KMS-11 (cell line): ENCODE measurements around the gene SPTB.

Experiments
- H2AFZ ChIP-seq: fragments of 200-600 bp; sonication (generic); 2 replicates; pipeline ENCODE4 v1.6.1; 2016; ENCODE audit warnings: antibody characterized with exemption, mixed run types, low read depth
- H3K27ac ChIP-seq: fragments of 200-600 bp; sonication (generic); 2 replicates; pipeline ENCODE4 v1.6.1; 2016; ENCODE audit warnings: mild to moderate bottlenecking, mixed run types
- H3K27me3 ChIP-seq: fragments of 200-600 bp; sonication (generic); 2 replicates; pipeline ENCODE4 v1.6.1; 2017; ENCODE audit warnings: mild to moderate bottlenecking, low read depth, mixed run types, moderate library complexity; ENCODE audit not compliant: insufficient read depth
- H3K36me3 ChIP-seq: fragments of 200-600 bp; sonication (generic); 2 replicates; pipeline ENCODE4 v1.6.1; 2017; ENCODE audit warnings: mild to moderate bottlenecking, mixed run types; ENCODE audit not compliant: insufficient read depth
- H3K4me1 ChIP-seq: fragments of 200-600 bp; sonication (generic); 2 replicates; pipeline ENCODE4 v1.6.1; 2016; ENCODE audit warnings: mild to moderate bottlenecking, low read depth, mixed run types; ENCODE audit not compliant: poor library complexity, severe bottlenecking
- H3K4me2 ChIP-seq: fragments of 200-600 bp; sonication (generic); 2 replicates; pipeline ENCODE4 v1.7.0; 2016; ENCODE audit warnings: mild to moderate bottlenecking, mixed run types
- H3K4me3 ChIP-seq: fragments of 200-600 bp; sonication (generic); IDR thresholded peaks from 2 replicates; pipeline ENCODE4 v1.6.1; 2017; ENCODE audit warnings: low read depth, low read length, mixed read lengths; ENCODE audit not compliant: insufficient read depth
- H3K79me2 ChIP-seq: fragments of 200-600 bp; sonication (generic); 2 replicates; pipeline ENCODE4 v1.6.1; 2016; ENCODE audit warnings: low read depth, mixed run types; ENCODE audit not compliant: insufficient read depth
- H3K9ac ChIP-seq: fragments of 200-600 bp; sonication (generic); 2 replicates; pipeline ENCODE4 v1.6.1; 2016; ENCODE audit warnings: mild to moderate bottlenecking, mixed run types
- H4K20me1 ChIP-seq: fragments of 200-600 bp; sonication (generic); 2 replicates; pipeline ENCODE4 v1.6.1; 2016; ENCODE audit warnings: mild to moderate bottlenecking, mixed run types; ENCODE audit not compliant: insufficient read depth
- TF ChIP-seq, protein P1 (sequence below): fragments of 200-600 bp; sonication (generic); conservative IDR thresholded peaks from 2 replicates; pipeline ENCODE4 v1.6.1; 2017; ENCODE audit warnings: low read depth, mild to moderate bottlenecking, antibody characterized with exemption, low read length, moderate library complexity, mixed read lengths

SPTB gene

DNA sequence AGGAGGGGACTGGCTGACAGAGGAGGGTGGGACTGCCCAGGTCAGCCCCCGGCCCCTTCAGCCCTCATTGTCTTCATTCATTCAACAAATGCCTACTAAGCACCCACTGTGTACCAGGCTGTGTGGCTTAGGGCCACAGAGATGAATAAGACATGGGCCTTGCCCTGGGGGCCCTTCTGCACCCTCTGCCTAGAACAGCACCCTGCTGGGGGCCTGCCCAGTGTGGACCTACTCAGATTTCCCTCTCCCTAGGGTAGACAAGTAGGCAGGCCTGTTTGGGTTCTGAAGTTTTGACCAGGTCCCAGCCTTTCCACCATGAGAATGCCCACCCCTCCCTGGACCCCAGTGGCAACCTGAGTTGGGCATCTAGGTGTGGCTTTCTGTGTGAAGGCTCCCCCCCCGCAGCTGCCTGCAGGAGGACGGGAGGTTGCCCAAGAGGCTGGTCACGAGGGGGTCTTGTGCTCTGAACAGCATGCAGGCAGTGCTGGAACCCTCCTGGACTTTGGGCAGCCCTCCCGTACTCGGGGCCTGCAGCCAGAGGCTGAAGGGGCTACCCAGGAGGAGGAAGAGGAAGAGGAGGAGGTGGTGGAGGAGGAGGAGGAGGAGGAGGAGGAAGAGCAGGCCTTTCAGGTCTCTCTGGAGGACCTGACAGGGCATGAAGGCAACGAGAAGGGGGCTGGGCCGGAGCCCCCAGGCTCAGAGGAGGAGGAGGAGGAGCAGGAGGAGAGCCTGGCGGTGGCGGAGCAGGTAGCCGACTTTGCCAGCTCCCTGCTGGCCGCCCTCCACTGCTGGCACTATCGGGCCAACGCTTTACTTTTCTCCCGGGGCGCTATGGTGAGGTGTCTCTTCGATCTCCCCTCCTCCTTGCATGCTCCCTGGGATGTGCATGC, 142.1 kb downstream of the SPTB start:
- Histone ChIP-seq H3K4me2 (no peak overlapping the region), H3K4me3 (no peak overlapping the region), H4K20me1 (no peaks in the 10 kb centered on the region), H3K79me2 (no peaks in the 10 kb centered on the region), H3K27me3 (no peaks in the 10 kb centered on the region), H3K27ac (no peak overlapping the region), H3K4me1 (no peaks in the 10 kb centered on the region), H3K9ac (no peak overlapping the region), H2AFZ (no peak overlapping the region), H3K36me3 (no peaks in the 10 kb centered on the region)
- TF ChIP-seq, protein P1, sequence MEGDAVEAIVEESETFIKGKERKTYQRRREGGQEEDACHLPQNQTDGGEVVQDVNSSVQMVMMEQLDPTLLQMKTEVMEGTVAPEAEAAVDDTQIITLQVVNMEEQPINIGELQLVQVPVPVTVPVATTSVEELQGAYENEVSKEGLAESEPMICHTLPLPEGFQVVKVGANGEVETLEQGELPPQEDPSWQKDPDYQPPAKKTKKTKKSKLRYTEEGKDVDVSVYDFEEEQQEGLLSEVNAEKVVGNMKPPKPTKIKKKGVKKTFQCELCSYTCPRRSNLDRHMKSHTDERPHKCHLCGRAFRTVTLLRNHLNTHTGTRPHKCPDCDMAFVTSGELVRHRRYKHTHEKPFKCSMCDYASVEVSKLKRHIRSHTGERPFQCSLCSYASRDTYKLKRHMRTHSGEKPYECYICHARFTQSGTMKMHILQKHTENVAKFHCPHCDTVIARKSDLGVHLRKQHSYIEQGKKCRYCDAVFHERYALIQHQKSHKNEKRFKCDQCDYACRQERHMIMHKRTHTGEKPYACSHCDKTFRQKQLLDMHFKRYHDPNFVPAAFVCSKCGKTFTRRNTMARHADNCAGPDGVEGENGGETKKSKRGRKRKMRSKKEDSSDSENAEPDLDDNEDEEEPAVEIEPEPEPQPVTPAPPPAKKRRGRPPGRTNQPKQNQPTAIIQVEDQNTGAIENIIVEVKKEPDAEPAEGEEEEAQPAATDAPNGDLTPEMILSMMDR, result no peak

DNA sequence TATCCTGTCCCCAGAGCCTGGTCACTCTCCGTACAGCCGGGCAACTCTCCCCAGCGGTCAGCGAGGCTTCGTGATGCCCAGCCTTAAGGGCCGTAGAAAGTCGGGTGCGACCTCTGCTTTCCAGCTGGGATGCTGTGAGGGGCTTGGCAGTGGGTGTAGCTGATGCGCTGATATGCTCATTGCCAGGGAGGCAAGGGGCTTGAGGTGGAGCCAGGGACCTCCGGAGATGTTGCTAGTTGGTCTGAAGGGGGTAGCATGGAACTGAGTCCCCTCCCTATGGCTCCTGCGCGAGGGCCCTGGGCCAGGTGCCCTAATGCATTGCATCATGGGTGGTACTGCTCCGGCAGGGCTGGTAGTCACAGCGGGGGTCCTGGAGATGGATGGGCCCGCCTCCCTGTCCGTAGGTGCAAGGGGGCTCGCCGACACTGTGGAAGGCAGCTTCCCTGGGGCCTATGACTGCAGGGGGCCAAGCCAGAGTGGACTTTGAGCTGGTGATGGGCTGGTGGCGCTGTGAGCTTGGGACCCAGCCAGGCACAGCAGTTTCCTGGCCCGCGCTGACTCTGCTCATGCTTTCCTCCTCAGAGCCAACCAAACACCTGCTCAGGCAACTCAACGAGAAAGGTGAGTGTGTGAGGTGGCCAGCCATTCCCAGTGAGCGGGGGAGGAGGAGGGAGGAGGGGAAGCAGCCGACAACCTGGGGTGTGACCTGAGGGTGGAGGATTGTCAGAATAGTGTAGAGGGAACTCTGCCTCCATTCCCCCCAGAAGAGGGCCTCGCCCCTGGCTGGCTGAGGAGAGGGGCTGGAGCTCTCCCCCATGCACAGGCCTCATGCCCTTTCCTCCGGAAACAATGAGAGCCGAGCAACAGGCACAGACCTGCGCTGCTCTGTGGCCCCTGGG, 143.2 kb downstream of the SPTB start:
- Histone ChIP-seq H4K20me1 (no peaks in the 10 kb centered on the region), H3K36me3 (no peaks in the 10 kb centered on the region), H2AFZ (no peak overlapping the region), H3K9ac (no peak overlapping the region), H3K4me1 (no peaks in the 10 kb centered on the region), H3K4me2 (no peak overlapping the region), H3K79me2 (no peaks in the 10 kb centered on the region), H3K4me3 (no peak overlapping the region), H3K27me3 (no peaks in the 10 kb centered on the region), H3K27ac (no peak overlapping the region)
- TF ChIP-seq, protein P1, result no peak

DNA sequence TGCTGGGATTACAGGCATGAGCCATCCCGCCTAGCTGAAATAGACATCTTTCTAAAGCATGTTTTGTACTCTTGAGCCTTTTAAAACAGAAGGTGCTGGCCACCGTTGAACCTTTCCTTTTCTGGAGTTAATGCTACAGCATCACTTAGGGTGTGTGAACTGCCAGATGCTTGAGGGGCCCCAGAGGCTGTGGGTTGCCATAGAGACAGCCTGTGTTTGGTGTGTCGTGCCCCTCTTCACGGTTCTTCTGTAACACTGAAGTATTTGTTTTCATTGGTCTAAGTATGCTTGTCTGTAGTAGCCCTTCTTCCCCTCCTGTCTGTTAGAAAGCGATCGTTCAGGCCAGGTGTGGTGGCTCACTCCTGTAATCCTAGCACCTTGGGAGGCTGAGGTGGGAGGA, 144.7 kb downstream of the SPTB start:
- no peak overlapping the region for H3K9ac ChIP-seq
- H3K36me3 ChIP-seq, result no peaks in the 10 kb centered on the region
- H3K4me2 ChIP-seq, result no peak overlapping the region
- H3K79me2 ChIP-seq, result no peaks in the 10 kb centered on the region
- no peak overlapping the region for H3K27ac ChIP-seq
- TF ChIP-seq, protein P1, result no peak
- H3K4me3 ChIP-seq, result no peak overlapping the region
- H4K20me1 ChIP-seq, result no peaks in the 10 kb centered on the region
- H2AFZ ChIP-seq, result no peak overlapping the region
- H3K27me3 ChIP-seq, result no peaks in the 10 kb centered on the region
- no peaks in the 10 kb centered on the region for H3K4me1 ChIP-seq

DNA sequence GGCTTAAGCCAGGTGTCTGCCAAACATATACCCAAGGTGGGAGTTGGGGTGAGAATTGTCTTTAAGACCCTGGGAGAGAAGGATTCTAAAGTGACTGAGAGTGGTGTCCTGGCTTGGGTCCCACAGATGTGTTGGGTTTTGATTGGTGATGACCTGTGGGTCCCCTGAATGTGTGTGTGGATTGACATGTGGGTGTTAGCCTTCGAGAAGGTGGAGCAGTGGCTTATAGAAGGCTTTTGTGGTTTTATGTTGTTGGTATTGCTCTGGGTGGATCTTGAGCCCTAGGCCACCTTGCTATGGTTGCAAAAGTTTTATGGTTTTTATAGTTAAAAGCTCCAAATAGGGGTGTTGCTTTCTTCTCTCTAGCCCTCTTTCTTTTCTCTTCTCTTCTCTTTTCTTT, 145.8 kb downstream of the SPTB start:
- Histone ChIP-seq H3K36me3 (no peaks in the 10 kb centered on the region), H2AFZ (no peak overlapping the region), H4K20me1 (no peaks in the 10 kb centered on the region), H3K4me2 (no peak overlapping the region), H3K27me3 (no peaks in the 10 kb centered on the region), H3K9ac (no peak overlapping the region), H3K4me3 (no peak overlapping the region), H3K79me2 (no peaks in the 10 kb centered on the region), H3K4me1 (no peaks in the 10 kb centered on the region), H3K27ac (no peak overlapping the region)
- TF ChIP-seq, protein P1, result no peak
